Fibroblast of lung (primary cell): ENCODE measurements around the gene MAP6.

Source experiments
- CTCF ChIP-seq, 2 donors: IDR thresholded peaks in 1 of 2; conservative IDR thresholded peaks in 1 of 2; 1 replicate in 1 of 2; 2 replicates in 1 of 2; pipeline ENCODE4 v1.5.1; 2011 to 2012; ENCODE audit warnings: low read length in 2 of 2, control low read depth in 1 of 2, inconsistent platforms in 1 of 2, low read depth in 1 of 2, mild to moderate bottlenecking in 1 of 2
- EZH2 ChIP-seq: IDR thresholded peaks from 2 replicates; pipeline ENCODE4 v1.5.1; 2012; ENCODE audit warnings: low read length, control low read depth, mild to moderate bottlenecking; ENCODE audit errors: missing control alignments

- TF ChIP-seq CTCF (conservative IDR thresholded peaks at IDR 0.05 in 1 of 2, IDR thresholded peaks at IDR 0.05 in 1 of 2; ENCODE audit: low read depth in 1 of 2, low read length in 2 of 2) = no peak
- no peak for TF ChIP-seq EZH2
These were observed 5.0 kb downstream of the MAP6 start for GRCh38 chr11:75663808-75664207.
